KBM-7 (cell line): ENCODE measurements around the gene FRRS1L.

Experiments used
- DNase-seq: peaks from one replicate; pipeline ENCODE4 v3.0.0-alpha.2; 2015
- in situ Hi-C: fragments of 300-500 bp; cut with MboI; formaldehyde crosslinking; loops from 2 replicates; pipeline ENCODE4 v1.14.3; 2020; ENCODE audit warnings: low sequenced_read_pairs, low pct_unique_long_range_greater_than_20kb, mixed read lengths

The FRRS1L gene

GRCh38 chr9:109179801-109180523 lies 12.9 kb upstream of the FRRS1L start:
- no peak for DNase-seq
- in situ Hi-C loops, result no loop called here

GRCh38 chr9:109176963-109177362 lies 9.9 kb upstream of the FRRS1L start:
- in situ Hi-C loops, result no loop called here
- DNase-seq, result no peak

GRCh38 chr9:109176386-109176785 lies 9.3 kb upstream of the FRRS1L start:
- DNase-seq, result no peak
- in situ Hi-C loops, result no loop called here

- no peak for DNase-seq
- in situ Hi-C loops, result no loop called here
These were observed 5.9 kb upstream of the FRRS1L start for GRCh38 chr9:109172935-109173334.

- in situ Hi-C loops, result no loop called here
- DNase-seq, result no peak
These were observed 4.9 kb upstream of the FRRS1L start for GRCh38 chr9:109171926-109172325.

GRCh38 chr9:109168170-109168569 lies 1.1 kb upstream of the FRRS1L start:
- in situ Hi-C loops, result no loop called here
- no peak for DNase-seq

- DNase-seq, result no peak
- in situ Hi-C loops, result no loop called here
These were observed 667 bp upstream of the FRRS1L start for GRCh38 chr9:109167716-109168115.

- in situ Hi-C loops, result no loop called here
- no peak for DNase-seq
These were observed 778 bp downstream of the FRRS1L start for GRCh38 chr9:109166171-109166770.

GRCh38 chr9:109164042-109164441 lies 3.0 kb downstream of the FRRS1L start:
- DNase-seq, result no peak
- in situ Hi-C loops, result no loop called here

GRCh38 chr9:109163194-109163593 lies 3.9 kb downstream of the FRRS1L start:
- in situ Hi-C loops, result no loop called here
- DNase-seq, result no peak

GRCh38 chr9:109162677-109163076 lies 4.4 kb downstream of the FRRS1L start:
- in situ Hi-C loops, result no loop called here
- no peak for DNase-seq

- in situ Hi-C loops, result no loop called here
- no peak for DNase-seq
These were observed 5.6 kb downstream of the FRRS1L start for GRCh38 chr9:109161471-109161870.

- in situ Hi-C loops, result no loop called here
These were observed 7.5 kb downstream of the FRRS1L start for GRCh38 chr9:109159583-109159982.

GRCh38 chr9:109158651-109159050 lies 8.4 kb downstream of the FRRS1L start:
- in situ Hi-C loops, result no loop called here
- no peak for DNase-seq

More at GRCh38 chr9:109159583-109159982, 7.5 kb downstream of the FRRS1L start:
- no peak for DNase-seq

- DNase-seq, result no peak
- in situ Hi-C loops, result no loop called here
These were observed 10.3 kb downstream of the FRRS1L start for GRCh38 chr9:109156708-109157107.

- no peak for DNase-seq
These were observed 16.0 kb downstream of the FRRS1L start for GRCh38 chr9:109150925-109151545.

GRCh38 chr9:109149722-109150121 lies 17.3 kb downstream of the FRRS1L start:
- in situ Hi-C loops, result no loop called here

More at GRCh38 chr9:109150925-109151545, 16.0 kb downstream of the FRRS1L start:
- in situ Hi-C loops, result no loop called here

GRCh38 chr9:109149089-109149488 lies 18.0 kb downstream of the FRRS1L start:
- no peak for DNase-seq
- in situ Hi-C loops, result no loop called here

More at GRCh38 chr9:109149722-109150121, 17.3 kb downstream of the FRRS1L start:
- no peak for DNase-seq

- in situ Hi-C loops, result no loop called here
- DNase-seq, result no peak
These were observed 22.0 kb downstream of the FRRS1L start for GRCh38 chr9:109145051-109145450.

- in situ Hi-C loops, result no loop called here
- DNase-seq, result peak; percentile 38
These were observed 23.0 kb downstream of the FRRS1L start for GRCh38 chr9:109143881-109144562.
